ENCODE data around the gene TNFSF18.

The TNFSF18 gene

GRCh38 chr1:173016419-173016818, 34.3 kb downstream of the TNFSF18 start:
- Histone ChIP-seq H3K9me3 (ENCODE audit: control extremely low read depth in 1 of 5, control insufficient read depth in 4 of 5, insufficient read depth in 2 of 5, low read depth in 1 of 5, low read length in 4 of 5) (no peaks in the 10 kb centered on the region), H3K4me3 (ENCODE audit: control insufficient read depth in 1 of 7, extremely low read depth in 1 of 7, insufficient read depth in 4 of 7, low read depth in 2 of 7, low read length in 6 of 7) (no peak overlapping the region), H3K27ac (ENCODE audit: insufficient read depth in 1 of 2, low read depth in 1 of 2, low read length in 2 of 2, poor library complexity in 1 of 2, severe bottlenecking in 2 of 2) (no peak overlapping the region), H3K27me3 (replicated peaks in 2 of 5; ENCODE audit: control insufficient read depth in 4 of 5, insufficient read depth in 5 of 5, low read length in 4 of 5) (no peaks in the 10 kb centered on the region), H3K4me1 (ENCODE audit: control extremely low read depth in 1 of 4, control insufficient read depth in 4 of 4, insufficient read depth in 4 of 4, low read length in 3 of 4) (peaks cover 4 to 42% (median 14%) of the 10 kb centered on the region in 4 experiments), H3K36me3 (ENCODE audit: control insufficient read depth in 4 of 4, insufficient read depth in 4 of 4, low read length in 3 of 4) (no peaks in the 10 kb centered on the region)
- CTCF ChIA-PET = interaction anchor here (1.0 to 2.3 kb wide), 5 partner anchors 176 to 242 kb away, joined by 3 to 8 read pairs (median 3); no protein-coding TSS in a partner anchor
- 100% methylated on average over 1 of the region's 1 CpG for WGBS (ENCODE audit: insufficient coverage)
- POLR2A ChIA-PET = no interaction called here
- no peak for DNase-seq

- POLR2A ChIA-PET = interaction anchor here (1.0 kb wide), 1 partner anchor 194 kb away, joined by 3 read pairs; no protein-coding TSS in a partner anchor
- WGBS (ENCODE audit: insufficient coverage) = no CpG with 5 or more reads among the region's 1 CpG
- peak; percentile 18 to 75 (median 66) for DNase-seq
- H3K27me3 ChIP-seq (replicated peaks in 2 of 5; ENCODE audit: control insufficient read depth in 4 of 5, insufficient read depth in 5 of 5, low read length in 4 of 5) = no peaks in the 10 kb centered on the region
- CTCF ChIA-PET = interaction anchor here (1.0 to 2.3 kb wide), 6 partner anchors 107 to 241 kb away, joined by 3 to 8 read pairs (median 3); no protein-coding TSS in a partner anchor
- H3K36me3 ChIP-seq (ENCODE audit: control insufficient read depth in 4 of 4, insufficient read depth in 4 of 4, low read length in 3 of 4) = no peaks in the 10 kb centered on the region
- H3K9me3 ChIP-seq (ENCODE audit: control extremely low read depth in 1 of 5, control insufficient read depth in 4 of 5, insufficient read depth in 2 of 5, low read depth in 1 of 5, low read length in 4 of 5) = no peaks in the 10 kb centered on the region
- H3K4me3 ChIP-seq (ENCODE audit: control insufficient read depth in 1 of 7, extremely low read depth in 1 of 7, insufficient read depth in 4 of 7, low read depth in 2 of 7, low read length in 6 of 7) = no peak overlapping the region
- no peak overlapping the region for H3K27ac ChIP-seq (ENCODE audit: insufficient read depth in 1 of 2, low read depth in 1 of 2, low read length in 2 of 2, poor library complexity in 1 of 2, severe bottlenecking in 2 of 2)
- peaks cover 4 to 41% (median 14%) of the 10 kb centered on the region in 4 experiments for H3K4me1 ChIP-seq (ENCODE audit: control extremely low read depth in 1 of 4, control insufficient read depth in 4 of 4, insufficient read depth in 4 of 4, low read length in 3 of 4)
These were observed 35.1 kb downstream of the TNFSF18 start for GRCh38 chr1:173015629-173016028.

GRCh38 chr1:173014160-173014559, 36.6 kb downstream of the TNFSF18 start:
- Histone ChIP-seq H3K36me3 (ENCODE audit: control insufficient read depth in 4 of 4, insufficient read depth in 4 of 4, low read length in 3 of 4) (no peaks in the 10 kb centered on the region), H3K27me3 (replicated peaks in 2 of 5; ENCODE audit: control insufficient read depth in 4 of 5, insufficient read depth in 5 of 5, low read length in 4 of 5) (no peaks in the 10 kb centered on the region), H3K9me3 (ENCODE audit: control extremely low read depth in 1 of 5, control insufficient read depth in 4 of 5, insufficient read depth in 2 of 5, low read depth in 1 of 5, low read length in 4 of 5) (no peaks in the 10 kb centered on the region), H3K4me3 (ENCODE audit: control insufficient read depth in 1 of 7, extremely low read depth in 1 of 7, insufficient read depth in 4 of 7, low read depth in 2 of 7, low read length in 6 of 7) (no peak overlapping the region), H3K27ac (ENCODE audit: insufficient read depth in 1 of 2, low read depth in 1 of 2, low read length in 2 of 2, poor library complexity in 1 of 2, severe bottlenecking in 2 of 2) (no peak overlapping the region), H3K4me1 (ENCODE audit: control extremely low read depth in 1 of 4, control insufficient read depth in 4 of 4, insufficient read depth in 4 of 4, low read length in 3 of 4) (peaks cover 4 to 39% (median 14%) of the 10 kb centered on the region in 4 experiments)
- CTCF ChIA-PET = interaction anchor here (1.6 to 2.3 kb wide), 3 partner anchors 105 to 188 kb away, joined by 3 to 8 read pairs (median 6); no protein-coding TSS in a partner anchor
- POLR2A ChIA-PET = no interaction called here
- no CpG with 5 or more reads among the region's 1 CpG for WGBS (ENCODE audit: insufficient coverage)
- no peak for DNase-seq

DNA sequence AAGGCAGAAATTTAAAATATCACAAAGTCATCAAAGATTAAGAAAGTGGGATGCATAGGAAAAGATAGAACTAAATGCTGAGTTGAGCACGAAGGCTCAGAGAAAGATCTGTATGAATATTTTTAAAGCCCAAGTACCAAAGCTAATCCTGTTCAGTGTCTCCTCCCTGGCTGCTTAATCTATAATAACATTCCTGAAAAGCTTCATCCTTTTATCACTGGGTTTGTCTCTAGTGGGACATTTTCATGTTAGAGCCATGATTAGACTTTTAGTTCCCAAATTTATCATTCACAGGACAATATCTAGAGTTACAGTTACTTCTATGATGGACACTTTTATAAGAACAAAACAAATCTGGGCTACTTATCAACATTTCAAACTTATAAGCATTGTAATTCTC, 38.6 kb downstream of the TNFSF18 start:
- no peak overlapping the region for H3K4me3 ChIP-seq (ENCODE audit: control insufficient read depth in 1 of 7, extremely low read depth in 1 of 7, insufficient read depth in 4 of 7, low read depth in 2 of 7, low read length in 6 of 7)
- peaks cover 0 to 19% (median 5%) of the 10 kb centered on the region in 4 experiments for H3K4me1 ChIP-seq (ENCODE audit: control extremely low read depth in 1 of 4, control insufficient read depth in 4 of 4, insufficient read depth in 4 of 4, low read length in 3 of 4)
- CTCF ChIA-PET = interaction anchor here (1.3 kb wide), 1 partner anchor 267 kb away, joined by 3 read pairs; no protein-coding TSS in a partner anchor
- H3K9me3 ChIP-seq (ENCODE audit: control extremely low read depth in 1 of 5, control insufficient read depth in 4 of 5, insufficient read depth in 2 of 5, low read depth in 1 of 5, low read length in 4 of 5) = no peaks in the 10 kb centered on the region
- WGBS (ENCODE audit: insufficient coverage) = no CpG with 5 or more reads among the region's 1 CpG
- no peak overlapping the region for H3K27ac ChIP-seq (ENCODE audit: insufficient read depth in 1 of 2, low read depth in 1 of 2, low read length in 2 of 2, poor library complexity in 1 of 2, severe bottlenecking in 2 of 2)
- POLR2A ChIA-PET = no interaction called here
- no peaks in the 10 kb centered on the region for H3K27me3 ChIP-seq (replicated peaks in 2 of 5; ENCODE audit: control insufficient read depth in 4 of 5, insufficient read depth in 5 of 5, low read length in 4 of 5)
- H3K36me3 ChIP-seq (ENCODE audit: control insufficient read depth in 4 of 4, insufficient read depth in 4 of 4, low read length in 3 of 4) = no peaks in the 10 kb centered on the region
- no peak for DNase-seq

DNA sequence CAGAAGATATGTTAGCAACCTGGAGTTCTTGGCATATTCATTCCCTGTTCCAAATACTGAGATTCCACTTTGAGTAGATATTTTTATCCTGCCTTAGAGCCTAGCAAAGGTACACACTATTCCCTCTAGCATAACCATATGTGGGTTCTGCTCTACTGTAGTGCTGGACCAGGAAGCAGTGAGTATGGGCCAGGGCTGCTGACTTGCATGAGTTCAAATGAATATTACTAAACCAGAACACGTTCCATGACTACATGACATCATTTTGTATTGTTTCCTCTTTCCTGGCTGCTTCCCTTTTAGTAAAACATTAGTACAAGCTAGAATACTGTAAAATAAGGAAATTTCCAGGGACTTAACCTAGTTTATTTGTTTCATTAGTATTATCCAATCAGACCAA, 41.1 kb downstream of the TNFSF18 start:
- Histone ChIP-seq H3K4me1 (ENCODE audit: control extremely low read depth in 1 of 4, control insufficient read depth in 4 of 4, insufficient read depth in 4 of 4, low read length in 3 of 4) (no peaks in the 10 kb centered on the region), H3K27ac (ENCODE audit: insufficient read depth in 1 of 2, low read depth in 1 of 2, low read length in 2 of 2, poor library complexity in 1 of 2, severe bottlenecking in 2 of 2) (no peak overlapping the region), H3K4me3 (ENCODE audit: control insufficient read depth in 1 of 7, extremely low read depth in 1 of 7, insufficient read depth in 4 of 7, low read depth in 2 of 7, low read length in 6 of 7) (no peak overlapping the region), H3K27me3 (replicated peaks in 2 of 5; ENCODE audit: control insufficient read depth in 4 of 5, insufficient read depth in 5 of 5, low read length in 4 of 5) (no peaks in the 10 kb centered on the region), H3K9me3 (ENCODE audit: control extremely low read depth in 1 of 5, control insufficient read depth in 4 of 5, insufficient read depth in 2 of 5, low read depth in 1 of 5, low read length in 4 of 5) (no peaks in the 10 kb centered on the region), H3K36me3 (ENCODE audit: control insufficient read depth in 4 of 4, insufficient read depth in 4 of 4, low read length in 3 of 4) (no peaks in the 10 kb centered on the region)
- ChIA-PET POLR2A (no interaction called here), CTCF (interaction anchor here (1.7 kb wide), 1 partner anchor 10 kb away, joined by 4 read pairs; no protein-coding TSS in a partner anchor)
- peak in 2 of 3 donors; percentile 7 to 9 for DNase-seq
- WGBS (ENCODE audit: insufficient coverage) = no CpG with 5 or more reads among the region's 1 CpG

DNA sequence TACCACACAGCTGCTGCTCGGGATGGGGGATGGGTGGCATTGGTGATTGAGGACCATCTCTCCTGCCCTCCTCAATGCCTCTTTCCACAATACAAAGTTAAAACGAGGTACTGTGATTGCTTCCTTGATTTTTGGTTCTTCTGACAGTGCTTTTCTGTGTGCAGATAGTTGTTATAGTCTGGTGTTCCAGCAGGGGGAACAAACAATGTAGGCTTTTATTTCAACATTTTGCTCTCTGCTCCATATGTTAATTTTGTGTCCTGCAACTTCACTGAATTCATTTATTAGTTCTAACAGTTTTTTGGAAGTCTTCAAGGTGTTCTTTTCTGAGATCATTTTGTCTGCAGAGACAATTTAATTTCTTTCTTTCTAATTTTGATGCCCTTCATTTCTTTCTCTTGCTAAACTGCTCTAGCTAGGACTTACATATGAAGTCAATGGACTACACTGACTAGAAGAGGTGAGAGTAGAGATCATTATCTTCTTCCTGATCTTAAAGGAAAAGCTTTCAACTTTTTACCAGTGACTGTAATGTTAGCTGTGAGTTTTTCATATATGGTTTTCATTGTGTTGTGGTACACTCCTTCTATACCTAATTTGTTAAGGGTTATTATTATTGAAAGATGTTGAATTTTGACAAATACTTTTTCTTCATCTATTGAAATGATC, 45.4 kb downstream of the TNFSF18 start:
- no peak overlapping the region for H3K27ac ChIP-seq (ENCODE audit: insufficient read depth in 1 of 2, low read depth in 1 of 2, low read length in 2 of 2, poor library complexity in 1 of 2, severe bottlenecking in 2 of 2)
- no peaks in the 10 kb centered on the region for H3K36me3 ChIP-seq (ENCODE audit: control insufficient read depth in 4 of 4, insufficient read depth in 4 of 4, low read length in 3 of 4)
- H3K27me3 ChIP-seq (replicated peaks in 2 of 5; ENCODE audit: control insufficient read depth in 4 of 5, insufficient read depth in 5 of 5, low read length in 4 of 5) = no peaks in the 10 kb centered on the region
- DNase-seq = peak; percentile 12 to 25 (median 22)
- CTCF ChIA-PET = no interaction called here
- WGBS (ENCODE audit: insufficient coverage) = no CpG with 5 or more reads among the region's 2 CpGs
- H3K9me3 ChIP-seq (ENCODE audit: control extremely low read depth in 1 of 5, control insufficient read depth in 4 of 5, insufficient read depth in 2 of 5, low read depth in 1 of 5, low read length in 4 of 5) = peaks cover 0 to 5% (median 0%) of the 10 kb centered on the region in 5 experiments
- POLR2A ChIA-PET = interaction anchor here (1.0 kb wide), 1 partner anchor 177 kb away, joined by 3 read pairs; no protein-coding TSS in a partner anchor
- no peaks in the 10 kb centered on the region for H3K4me1 ChIP-seq (ENCODE audit: control extremely low read depth in 1 of 4, control insufficient read depth in 4 of 4, insufficient read depth in 4 of 4, low read length in 3 of 4)
- no peak overlapping the region for H3K4me3 ChIP-seq (ENCODE audit: control insufficient read depth in 1 of 7, extremely low read depth in 1 of 7, insufficient read depth in 4 of 7, low read depth in 2 of 7, low read length in 6 of 7)

Measured in common myeloid progenitor, CD34-positive (primary cell).